IMR-90 (cell line): Measurements from ENCODE around the gene FAXDC2. TPM values are rescaled to one million over a fixed set of nuclear protein-coding genes. Genes with fewer than 3 reads are reported as not detected.

Source experiments
- ATAC-seq: fragments of 200-7000 bp; cut with Tn5 transposase; 2 replicates; pipeline ENCODE4 v1.9.1; 2020; ENCODE audit warnings: low read depth, mild to moderate bottlenecking, moderate library complexity
- BruUV-seq: library from RNA; stranded (reverse); fragments of 400-500 nt; replicated peaks from 2 replicates; lab custom pipeline; 2021; lab: Mats Ljungman, UMichigan
- CTCF ChIA-PET: fragments of 300-600 bp; formaldehyde crosslinking; extraction: SDS; loops from one replicate; lab custom pipeline; 2021; ENCODE audit warnings: antibody characterized with exemption; lab: Yijun Ruan, JAX
- POLR2A ChIA-PET: fragments of 300-600 bp; sonication (Branson Sonifier 250); formaldehyde crosslinking; loops from one replicate; lab custom pipeline; 2022; ENCODE audit warnings: antibody characterized with exemption; ENCODE audit not compliant: unreplicated experiment; lab: Charles Lee
- DNase-seq: peaks from one replicate; pipeline ENCODE4 v3.0.0; 2013
- H2AFZ ChIP-seq: replicated peaks from 2 replicates; pipeline ENCODE3; 2013; ENCODE audit warnings: low read length, mild to moderate bottlenecking; ENCODE audit not compliant: poor library complexity
- H2AK5ac ChIP-seq: 2 replicates; pipeline ENCODE4 v1.6.1; 2013; ENCODE audit warnings: low read depth, low read length, inconsistent platforms
- H2AK9ac ChIP-seq: replicated peaks from 2 replicates; pipeline ENCODE3; 2013; ENCODE audit warnings: mild to moderate bottlenecking, low read depth, low read length, moderate library complexity; ENCODE audit not compliant: poor library complexity
- H2BK120ac ChIP-seq: 2 replicates; pipeline ENCODE4 v1.6.1; 2013; ENCODE audit warnings: low read depth, low read length, inconsistent platforms
- H2BK15ac ChIP-seq: 3 replicates; pipeline ENCODE4 v1.6.1; 2013; ENCODE audit warnings: low read depth, low read length, inconsistent platforms
- H2BK20ac ChIP-seq: 2 replicates; pipeline ENCODE4 v1.6.1; 2013; ENCODE audit warnings: low read depth, mild to moderate bottlenecking, inconsistent platforms, low read length, moderate library complexity
- H2BK5ac ChIP-seq: 2 replicates; pipeline ENCODE4 v1.6.1; 2013; ENCODE audit warnings: mild to moderate bottlenecking, low read depth, low read length, inconsistent platforms; ENCODE audit not compliant: poor library complexity, severe bottlenecking
- H3K14ac ChIP-seq: replicated peaks from 2 replicates; pipeline ENCODE4 v1.6.1; 2013; ENCODE audit warnings: low read depth, low read length, inconsistent platforms
- H3K18ac ChIP-seq: 2 replicates; pipeline ENCODE4 v1.6.1; 2013; ENCODE audit warnings: low read depth, low read length, control low read depth
- H3K23ac ChIP-seq: 2 replicates; pipeline ENCODE4 v1.6.1; 2013; ENCODE audit warnings: low read depth, low read length, inconsistent platforms
- H3K27ac ChIP-seq: 2 replicates; pipeline ENCODE4 v1.5.1; 2013; ENCODE audit warnings: mild to moderate bottlenecking, control low read depth, low read length; ENCODE audit not compliant: insufficient read depth
- H3K27me3 ChIP-seq: 2 replicates; pipeline ENCODE4 v1.6.1; 2013; ENCODE audit warnings: low read length; ENCODE audit not compliant: control insufficient read depth, insufficient read depth
- H3K36me3 ChIP-seq: 2 replicates; pipeline ENCODE4 v1.6.1; 2013; ENCODE audit warnings: low read length, mixed read lengths; ENCODE audit not compliant: control insufficient read depth, insufficient read depth
- H3K4ac ChIP-seq: 2 replicates; pipeline ENCODE4 v1.6.1; 2013; ENCODE audit warnings: low read depth, low read length, inconsistent platforms
- H3K4me1 ChIP-seq: 2 replicates; pipeline ENCODE4 v1.6.1; 2013; ENCODE audit warnings: low read length, mixed read lengths; ENCODE audit not compliant: control insufficient read depth, insufficient read depth
- H3K4me2 ChIP-seq: 2 replicates; pipeline ENCODE4 v1.6.1; 2013; ENCODE audit warnings: low read depth, mild to moderate bottlenecking, control low read depth, low read length, moderate library complexity
- H3K4me3 ChIP-seq: 2 replicates; pipeline ENCODE4 v1.5.1; 2013; ENCODE audit warnings: low read depth, mild to moderate bottlenecking, control low read depth, low read length, moderate library complexity; ENCODE audit not compliant: insufficient read depth
- H3K56ac ChIP-seq: 2 replicates; pipeline ENCODE4 v1.6.1; 2013; ENCODE audit warnings: low read length, inconsistent platforms; ENCODE audit not compliant: insufficient read depth; ENCODE audit errors: extremely low read depth
- H3K79me1 ChIP-seq, 2 experiments: 2 replicates each; pipeline ENCODE4 v1.6.1; 2013; ENCODE audit warnings: low read length in 2 of 2, inconsistent platforms in 1 of 2, low read depth in 1 of 2
- H3K9ac ChIP-seq: 2 replicates; pipeline ENCODE4 v1.6.1; 2013; ENCODE audit warnings: low read depth, low read length, control low read depth
- H3K9me1 ChIP-seq: 2 replicates; pipeline ENCODE4 v1.6.1; 2013; ENCODE audit warnings: low read length, inconsistent platforms; ENCODE audit not compliant: insufficient read depth
- H3K9me3 ChIP-seq: 2 replicates; pipeline ENCODE4 v1.6.1; 2013; ENCODE audit warnings: low read length; ENCODE audit not compliant: control insufficient read depth, insufficient read depth
- H4K20me1 ChIP-seq: 2 replicates; pipeline ENCODE4 v1.6.1; 2013; ENCODE audit warnings: low read length, inconsistent platforms; ENCODE audit not compliant: insufficient read depth
- H4K5ac ChIP-seq: 2 replicates; pipeline ENCODE4 v1.6.1; 2013; ENCODE audit warnings: mild to moderate bottlenecking, low read depth, low read length, control low read depth
- H4K8ac ChIP-seq, 2 experiments: 2 replicates each; pipeline ENCODE4 v1.6.1; 2013; ENCODE audit warnings: low read depth in 2 of 2, low read length in 2 of 2, control low read depth in 1 of 2, inconsistent platforms in 1 of 2
- H4K91ac ChIP-seq: 2 replicates; pipeline ENCODE4 v1.6.1; 2013; ENCODE audit warnings: low read depth, low read length, inconsistent platforms; ENCODE audit not compliant: insufficient read depth
- CEBPB ChIP-seq: IDR thresholded peaks from 2 replicates; pipeline ENCODE4 v1.6.1; 2012; ENCODE audit warnings: low read depth, low read length, improper control_type of control experiment
- MAFK ChIP-seq: IDR thresholded peaks from 2 replicates; pipeline ENCODE4 v1.6.1; 2012; ENCODE audit warnings: low read depth, low read length, improper control_type of control experiment
- NFE2L2 ChIP-seq: fragments of 150-350 bp; IDR thresholded peaks from 2 replicates; pipeline ENCODE4 v1.6.1; 2016; ENCODE audit warnings: low read depth, mild to moderate bottlenecking, low read length
- RFX5 ChIP-seq: IDR thresholded peaks from 2 replicates; pipeline ENCODE4 v1.8.0; 2012; ENCODE audit warnings: low read depth, mild to moderate bottlenecking, low read length, moderate library complexity
- WGBS, 2 experiments: methylation state at CpG; one replicate each; pipeline versions ENCODE4 v1.1.5 to v1.1.7; 2013; ENCODE audit warnings: missing lambda C conversion rate in 2 of 2; ENCODE audit not compliant: insufficient read length in 1 of 2; ENCODE audit errors: extremely low coverage in 2 of 2; 5-methylcytosine and 5-hydroxymethylcytosine counted together
- dilution Hi-C: fragments of 300-500 bp; cut with HindIII; formaldehyde crosslinking; loops from one replicate; pipeline ENCODE4 v1.14.3; 2018; ENCODE audit warnings: low sequenced_read_pairs; ENCODE audit not compliant: unreplicated experiment
- in situ Hi-C: fragments of 300-500 bp; cut with MboI; formaldehyde crosslinking; loops from 3 replicates; pipeline ENCODE4 v1.14.3; 2019; ENCODE audit warnings: low sequenced_read_pairs, inconsistent platforms, mixed read lengths
- intact Hi-C: fragments of 100-400 bp; cut with micrococcal nuclease; formaldehyde crosslinking; loops from 2 replicates; pipeline ENCODE4 v1.10.0; 2022
- polyA plus RNA-seq, 3 experiments: library from polyadenylated mRNA; depleted of rRNA; stranded (reverse); fragments of >200 nt; gene quantifications; 2 replicates each; pipeline ENCODE4 v1.2.3, GENCODE V29; 2012; ENCODE audit warnings: low replicate concordance in 1 of 3
- total RNA-seq: library from RNA; depleted of rRNA; stranded (reverse); fragments of >200 nt; gene quantifications from 2 replicates; pipeline ENCODE4 v1.2.3, GENCODE V29; 2012

Gene FAXDC2
- total and polyA plus RNA-seq, 2 of the 4 experiments (the other 2 are of a cell fraction), result 4.3 to 8.9 TPM

GRCh38 chr5:154871734-154872133 is 21.3 kb upstream of the FAXDC2 start:
- H3K9me1 ChIP-seq, result no peaks in the 10 kb centered on the region; the same call in 1 of the 2 replicates
- no peak overlapping the region for H4K91ac ChIP-seq
- no peak overlapping the region for H3K9ac ChIP-seq
- CTCF ChIA-PET, result no interaction called here
- H2BK5ac ChIP-seq, result no peak overlapping the region
- no peaks in the 10 kb centered on the region for H3K4me1 ChIP-seq
- peaks cover 11% of the 10 kb centered on the region; the same call in 1 of the 2 replicates for H4K20me1 ChIP-seq
- H3K79me1 ChIP-seq, result peaks cover 14 to 19% of the 10 kb centered on the region in 2 experiments
- H3K4me3 ChIP-seq, result no peak overlapping the region
- H2AK5ac ChIP-seq, result no peak overlapping the region
- no peak for ATAC-seq
- TF ChIP-seq NFE2L2, result no peak
- TF ChIP-seq RFX5, result no peak
- peak; percentile 92 for TF ChIP-seq MAFK
- TF ChIP-seq CEBPB, result no peak
- intact Hi-C loops (no loop called here), dilution Hi-C loops (no loop called here), in situ Hi-C loops (no loop called here)
- no peak overlapping the region for H2AK9ac ChIP-seq
- no peak overlapping the region for H3K4me2 ChIP-seq
- no peak overlapping the region for H3K18ac ChIP-seq
- no peak overlapping the region for H4K5ac ChIP-seq
- no peak overlapping the region for H3K4ac ChIP-seq
- POLR2A ChIA-PET, result no interaction called here
- H3K9me3 ChIP-seq, result no peaks in the 10 kb centered on the region
- no peak overlapping the region for H2BK120ac ChIP-seq
- no peak overlapping the region for H2BK15ac ChIP-seq
- no TSS peak for BruUV-seq
- WGBS, 2 experiments, result 93% methylated on average over 2 of the region's 4 CpGs; no CpG with 5 or more reads in 1 of the 2 experiments
- no peak overlapping the region for H3K14ac ChIP-seq
- DNase-seq, result no peak
- H3K56ac ChIP-seq, result no peak overlapping the region
- H3K23ac ChIP-seq, result no peak overlapping the region
- H3K27me3 ChIP-seq, result no peaks in the 10 kb centered on the region
- peaks cover 47% of the 10 kb centered on the region for H3K36me3 ChIP-seq
- no peak overlapping the region for H4K8ac ChIP-seq
- H2BK20ac ChIP-seq, result no peak overlapping the region
- H2AFZ ChIP-seq, result no peak overlapping the region
- H3K27ac ChIP-seq, result no peak overlapping the region
